H9 (cell line): ENCODE data around the gene SF1. TPM values are rescaled to one million over a fixed set of nuclear protein-coding genes. Genes with fewer than 3 reads are reported as not detected.

Experiments
- DNase-seq: peaks from one replicate; pipeline ENCODE4 v3.0.0-alpha.2; 2017
- H2AFZ ChIP-seq: one replicate; pipeline ENCODE4 v1.6.1; 2013; ENCODE audit warnings: mild to moderate bottlenecking, low read length, control low read depth, moderate library complexity
- H2AK5ac ChIP-seq: 2 replicates; pipeline ENCODE4 v1.6.1; 2013; ENCODE audit warnings: low read length, control low read depth, mixed read lengths; ENCODE audit not compliant: insufficient read length
- H2BK120ac ChIP-seq: one replicate; pipeline ENCODE4 v1.6.1; 2013; ENCODE audit warnings: low read depth, mild to moderate bottlenecking, low read length, control low read depth, inconsistent platforms; ENCODE audit not compliant: poor library complexity, severe bottlenecking
- H2BK12ac ChIP-seq: 2 replicates; pipeline ENCODE4 v1.6.1; 2013; ENCODE audit warnings: low read length, control low read depth, mixed read lengths, low read depth; ENCODE audit not compliant: insufficient read length
- H2BK15ac ChIP-seq: 2 replicates; pipeline ENCODE4 v1.6.1; 2013; ENCODE audit warnings: low read depth, low read length, control low read depth
- H2BK20ac ChIP-seq: one replicate; pipeline ENCODE4 v1.6.1; 2013; ENCODE audit warnings: low read depth, mild to moderate bottlenecking, low read length, control low read depth, inconsistent platforms; ENCODE audit not compliant: poor library complexity, severe bottlenecking
- H2BK5ac ChIP-seq: 2 replicates; pipeline ENCODE4 v1.6.1; 2013; ENCODE audit warnings: low read length, control low read depth, mixed read lengths; ENCODE audit not compliant: insufficient read length
- H3K14ac ChIP-seq: 2 replicates; pipeline ENCODE4 v1.6.1; 2013; ENCODE audit warnings: low read length, control low read depth; ENCODE audit not compliant: insufficient read depth
- H3K18ac ChIP-seq: 2 replicates; pipeline ENCODE4 v1.6.1; 2013; ENCODE audit warnings: low read depth, mild to moderate bottlenecking, mixed read lengths, low read length, control low read depth; ENCODE audit not compliant: insufficient read length
- H3K23ac ChIP-seq: 2 replicates; pipeline ENCODE4 v1.6.1; 2013; ENCODE audit warnings: low read length, control low read depth, mixed read lengths, low read depth; ENCODE audit not compliant: insufficient read length
- H3K23me2 ChIP-seq: 2 replicates; pipeline ENCODE4 v1.6.1; 2013; ENCODE audit warnings: low read depth, mild to moderate bottlenecking, mixed read lengths, low read length, control low read depth; ENCODE audit not compliant: insufficient read length, poor library complexity, severe bottlenecking
- H3K27ac ChIP-seq: 2 replicates; pipeline ENCODE4 v1.5.1; 2013; ENCODE audit warnings: low read length, control low read depth, mixed read lengths, low read depth; ENCODE audit not compliant: insufficient read length
- H3K27me3 ChIP-seq: 2 replicates; pipeline ENCODE4 v1.6.1; 2013; ENCODE audit warnings: low read length, control low read depth, inconsistent platforms; ENCODE audit not compliant: insufficient read depth
- H3K4ac ChIP-seq: 2 replicates; pipeline ENCODE4 v1.6.1; 2013; ENCODE audit warnings: low read depth, mild to moderate bottlenecking, control low read depth, inconsistent platforms, low read length, moderate library complexity
- H3K4me1 ChIP-seq: 2 replicates; pipeline ENCODE4 v1.6.1; 2013; ENCODE audit warnings: low read length, control low read depth, inconsistent platforms; ENCODE audit not compliant: insufficient read depth
- H3K4me2 ChIP-seq: 2 replicates; pipeline ENCODE4 v1.6.1; 2013; ENCODE audit warnings: low read length, control low read depth, mixed read lengths; ENCODE audit not compliant: insufficient read length, insufficient read depth
- H3K56ac ChIP-seq: 2 replicates; pipeline ENCODE4 v1.6.1; 2013; ENCODE audit warnings: low read depth, mild to moderate bottlenecking, mixed read lengths, low read length, control low read depth; ENCODE audit not compliant: insufficient read length
- H3K79me1 ChIP-seq: 2 replicates; pipeline ENCODE4 v1.6.1; 2013; ENCODE audit warnings: low read depth, mild to moderate bottlenecking, moderate library complexity, low read length, control low read depth, inconsistent platforms; ENCODE audit not compliant: insufficient read depth, poor library complexity, severe bottlenecking
- H3K79me2 ChIP-seq: 2 replicates; pipeline ENCODE4 v1.6.1; 2013; ENCODE audit warnings: low read length, control low read depth, inconsistent platforms; ENCODE audit not compliant: insufficient read depth
- H3K9ac ChIP-seq: 2 replicates; pipeline ENCODE4 v1.6.1; 2013; ENCODE audit warnings: low read length, control low read depth, mixed read lengths; ENCODE audit not compliant: insufficient read length; ENCODE audit errors: extremely low read depth
- H3K9me3 ChIP-seq: one replicate; pipeline ENCODE4 v1.6.1; 2013; ENCODE audit warnings: low read depth, low read length, inconsistent platforms; ENCODE audit not compliant: control insufficient read depth
- H3T11ph ChIP-seq: one replicate; pipeline ENCODE4 v1.6.1; 2013; ENCODE audit warnings: mild to moderate bottlenecking, low read length, control low read depth, inconsistent platforms
- H4K20me1 ChIP-seq: one replicate; pipeline ENCODE4 v1.6.1; 2013; ENCODE audit not compliant: control insufficient read depth, insufficient read length, insufficient read depth
- H4K5ac ChIP-seq: 2 replicates; pipeline ENCODE4 v1.6.1; 2013; ENCODE audit warnings: low read depth, mild to moderate bottlenecking, mixed read lengths, low read length, control low read depth; ENCODE audit not compliant: insufficient read length
- H4K8ac ChIP-seq: replicated peaks from 2 replicates; pipeline ENCODE4 v1.6.1; 2013; ENCODE audit warnings: low read length, control low read depth, mixed read lengths, low read depth; ENCODE audit not compliant: insufficient read length
- H4K91ac ChIP-seq: 2 replicates; pipeline ENCODE4 v1.6.1; 2013; ENCODE audit warnings: low read depth, mild to moderate bottlenecking, moderate library complexity, mixed read lengths, low read length, control low read depth; ENCODE audit not compliant: insufficient read length
- H3K27ac Mint-ChIP-seq, 3 experiments: 2 replicates in 2 of 3; 3 replicates in 1 of 3; pipeline ENCODE4 v1.8.0; 2020 to 2021; ENCODE audit warnings: mixed read lengths in 3 of 3, mild to moderate bottlenecking in 1 of 3, moderate library complexity in 1 of 3
- H3K27me3 Mint-ChIP-seq: 2 replicates; pipeline ENCODE4 v1.8.0; 2021; ENCODE audit warnings: low read depth, mild to moderate bottlenecking, moderate library complexity, mixed read lengths
- H3K36me3 Mint-ChIP-seq, 3 experiments: 2 replicates in 2 of 3; 3 replicates in 1 of 3; pipeline ENCODE4 v1.8.0; 2020 to 2021; ENCODE audit warnings: low read depth in 3 of 3, mixed read lengths in 3 of 3; ENCODE audit not compliant: insufficient read depth in 1 of 3
- H3K4me1 Mint-ChIP-seq, 2 experiments: 2 replicates each; pipeline ENCODE4 v1.8.0; 2020; ENCODE audit warnings: mixed read lengths in 2 of 2
- H3K4me3 Mint-ChIP-seq, 2 experiments: 2 replicates in 1 of 2; 3 replicates in 1 of 2; pipeline ENCODE4 v1.8.0; 2020 to 2021; ENCODE audit warnings: mild to moderate bottlenecking in 2 of 2, mixed read lengths in 2 of 2, moderate library complexity in 1 of 2
- H3K9me3 Mint-ChIP-seq, 2 experiments: 2 replicates in 1 of 2; 3 replicates in 1 of 2; pipeline ENCODE4 v1.8.0; 2020; ENCODE audit warnings: mild to moderate bottlenecking in 2 of 2, mixed read lengths in 2 of 2, moderate library complexity in 1 of 2
- WGBS: extraction: QIAGEN DNeasy Blood & Tissue Kit; methylation state at CpG from one replicate; pipeline ENCODE4 v1.1.7; 2013; ENCODE audit warnings: missing lambda C conversion rate, low lambda C conversion rate, mixed read lengths; ENCODE audit not compliant: insufficient read length; ENCODE audit errors: extremely low coverage; 5-methylcytosine and 5-hydroxymethylcytosine counted together
- total RNA-seq: library from RNA; stranded (reverse); gene quantifications from 2 replicates; pipeline ENCODE4 v1.2.1, GENCODE V29; 2021
- TF ChIP-seq, protein P1 (sequence below): fragments of 200-600 bp; sonication (generic); conservative IDR thresholded peaks from 3 replicates; pipeline ENCODE4 v1.8.0; 2021; ENCODE audit warnings: antibody characterized with exemption, mild to moderate bottlenecking

SF1 gene
- total RNA-seq, 1 experiment from 2014 or later = 528 TPM

DNA sequence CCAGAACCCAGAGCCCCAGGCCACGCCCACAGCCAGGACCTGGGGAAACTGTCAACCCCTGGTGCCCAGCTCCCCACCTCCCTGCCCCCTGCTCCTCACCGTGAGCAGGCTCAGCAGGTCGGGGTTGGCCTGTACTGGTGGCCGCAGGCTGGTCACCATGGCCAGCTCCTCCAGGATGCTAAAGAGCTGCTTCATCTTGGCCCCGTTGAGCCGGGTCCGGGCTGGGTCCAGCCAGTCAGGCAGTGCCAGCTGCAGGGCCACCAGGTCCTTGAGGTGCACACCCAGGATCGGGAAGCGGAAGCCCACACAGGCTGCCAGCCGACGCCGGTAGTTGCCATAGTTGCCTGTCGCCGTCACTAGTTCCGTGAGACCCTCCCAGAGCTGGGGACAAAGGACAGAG is 41.7 kb downstream of the SF1 start:
- Histone ChIP-seq H3K27me3 (no peaks in the 10 kb centered on the region), H2BK120ac (no peak overlapping the region), H3K23ac (no peak overlapping the region), H2BK12ac (no peak overlapping the region), H2AK5ac (no peak overlapping the region), H4K8ac (no peak overlapping the region), H3K9me3 (no peaks in the 10 kb centered on the region), H3K79me1 (no peaks in the 10 kb centered on the region), H3K23me2 (peaks cover 6% of the 10 kb centered on the region), H3K79me2 (no peaks in the 10 kb centered on the region), H2BK20ac (no peak overlapping the region), H3K27ac (no peak overlapping the region), H2BK5ac (no peak overlapping the region), H3K18ac (no peak overlapping the region), H3K14ac (no peak overlapping the region), H4K5ac (no peak overlapping the region), H3K9ac (no peak overlapping the region), H2AFZ (no peak overlapping the region), H4K91ac (no peak overlapping the region), H3K4me1 (peaks cover 3% of the 10 kb centered on the region; the same call in 1 of the 2 replicates), H4K20me1 (no peaks in the 10 kb centered on the region), H3T11ph (no peak overlapping the region), H3K4ac (no peak overlapping the region), H3K4me2 (no peak overlapping the region), H3K56ac (no peak overlapping the region), H2BK15ac (no peak overlapping the region)
- Mint-ChIP-seq H3K27me3 (peaks cover 31% of the 10 kb centered on the region), H3K36me3 (peaks cover 3 to 19% (median 5%) of the 10 kb centered on the region in 3 experiments; a peak in 5 of 7 replicates), H3K4me1 (peaks cover 32 to 38% of the 10 kb centered on the region in 2 experiments), H3K4me3 (no peak overlapping the region), H3K9me3 (no peaks in the 10 kb centered on the region), H3K27ac (no peak overlapping the region)
- TF ChIP-seq, protein P1, sequence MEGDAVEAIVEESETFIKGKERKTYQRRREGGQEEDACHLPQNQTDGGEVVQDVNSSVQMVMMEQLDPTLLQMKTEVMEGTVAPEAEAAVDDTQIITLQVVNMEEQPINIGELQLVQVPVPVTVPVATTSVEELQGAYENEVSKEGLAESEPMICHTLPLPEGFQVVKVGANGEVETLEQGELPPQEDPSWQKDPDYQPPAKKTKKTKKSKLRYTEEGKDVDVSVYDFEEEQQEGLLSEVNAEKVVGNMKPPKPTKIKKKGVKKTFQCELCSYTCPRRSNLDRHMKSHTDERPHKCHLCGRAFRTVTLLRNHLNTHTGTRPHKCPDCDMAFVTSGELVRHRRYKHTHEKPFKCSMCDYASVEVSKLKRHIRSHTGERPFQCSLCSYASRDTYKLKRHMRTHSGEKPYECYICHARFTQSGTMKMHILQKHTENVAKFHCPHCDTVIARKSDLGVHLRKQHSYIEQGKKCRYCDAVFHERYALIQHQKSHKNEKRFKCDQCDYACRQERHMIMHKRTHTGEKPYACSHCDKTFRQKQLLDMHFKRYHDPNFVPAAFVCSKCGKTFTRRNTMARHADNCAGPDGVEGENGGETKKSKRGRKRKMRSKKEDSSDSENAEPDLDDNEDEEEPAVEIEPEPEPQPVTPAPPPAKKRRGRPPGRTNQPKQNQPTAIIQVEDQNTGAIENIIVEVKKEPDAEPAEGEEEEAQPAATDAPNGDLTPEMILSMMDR = no peak
- no peak for DNase-seq
- no CpG with 5 or more reads among the region's 15 CpGs for WGBS
